K562 (cell line): ENCODE measurements around the gene AP3M1. TPM values are rescaled to one million over a fixed set of nuclear protein-coding genes. Genes with fewer than 3 reads are reported as not detected.

Experiments used
- AFF4 ChIP-seq: sonication (generic); formaldehyde crosslinking; IDR thresholded peaks from 2 replicates; pipeline ENCODE4 v1.8.0; 2023; ENCODE audit warnings: mild to moderate bottlenecking, missing genetic modification reagents
- ATF3 ChIP-seq, 2 experiments: fragments of 450-650 bp in 1 of 2; sonication (generic) in 1 of 2; formaldehyde crosslinking in 1 of 2; IDR thresholded peaks in 1 of 2; conservative IDR thresholded peaks in 1 of 2; 2 replicates each; pipeline versions ENCODE4 v1.6.1 to v1.8.1; 2016 to 2023; ENCODE audit warnings: mild to moderate bottlenecking in 2 of 2, moderate library complexity in 2 of 2, inconsistent platforms in 1 of 2, missing genetic modification reagents in 1 of 2
- BACH1 ChIP-seq: fragments of 200-800 bp; sonication (Bioruptor generic); IDR thresholded peaks from 2 replicates; pipeline ENCODE4 v1.6.1; 2016; ENCODE audit warnings: missing genetic modification characterization, missing compliant biosample characterization
- C11orf30 ChIP-seq: fragments of 450-650 bp; IDR thresholded peaks from 2 replicates; pipeline ENCODE4 v1.6.1; 2016; ENCODE audit warnings: low read depth, mild to moderate bottlenecking
- CBX3 ChIP-seq, 2 experiments: IDR thresholded peaks; 1 replicate in 1 of 2; 2 replicates in 1 of 2; pipeline ENCODE4 v1.6.1; 2012; ENCODE audit warnings: inconsistent platforms in 2 of 2, low read length in 2 of 2, borderline replicate concordance in 1 of 2, control low read depth in 1 of 2
- ELF2 ChIP-seq: fragments of 250-450 bp; sonication (Bioruptor Pico); IDR thresholded peaks from 2 replicates; pipeline ENCODE4 v1.5.0; 2021; ENCODE audit warnings: mild to moderate bottlenecking
- ETS2 ChIP-seq: IDR thresholded peaks from 2 replicates; pipeline ENCODE4 v1.6.1; 2016; ENCODE audit warnings: borderline replicate concordance, missing genetic modification characterization, mild to moderate bottlenecking, moderate library complexity, missing compliant biosample characterization; ENCODE audit not compliant: poor library complexity, severe bottlenecking
- GABPB2 ChIP-seq: fragments of 250-450 bp; sonication (Bioruptor Pico); conservative IDR thresholded peaks from 2 replicates; pipeline ENCODE4 v1.5.1; 2021; ENCODE audit warnings: mild to moderate bottlenecking
- MCM2 ChIP-seq: fragments of 450-650 bp; IDR thresholded peaks from 2 replicates; pipeline ENCODE4 v1.6.1; 2017; ENCODE audit warnings: low read depth, mild to moderate bottlenecking
- NCOA1 ChIP-seq: fragments of 450-650 bp; IDR thresholded peaks from 2 replicates; pipeline ENCODE4 v1.6.1; 2016; ENCODE audit warnings: low read depth
- PTBP1 ChIP-seq: fragments of 200-400 bp; formaldehyde crosslinking; IDR thresholded peaks from 2 replicates; pipeline ENCODE4 v1.6.1; 2017; ENCODE audit warnings: low read depth, low read length
- SIN3A ChIP-seq, 2 experiments: fragments of 150-350 bp in 1 of 2; IDR thresholded peaks; 2 replicates each; pipeline ENCODE4 v1.6.1; 2011 to 2016; ENCODE audit warnings: borderline replicate concordance in 2 of 2, low read depth in 2 of 2, low read length in 2 of 2, mild to moderate bottlenecking in 2 of 2, moderate library complexity in 2 of 2; ENCODE audit not compliant: control insufficient read depth in 1 of 2
- ZBTB11 ChIP-seq, 3 experiments: fragments of 200-800 bp in 1 of 3; fragments of 250-450 bp in 1 of 3; fragments of 450-650 bp in 1 of 3; sonication (Bioruptor Pico) in 1 of 3; sonication (Bioruptor generic) in 1 of 3; formaldehyde crosslinking in 1 of 3; IDR thresholded peaks; 2 replicates each; pipeline versions ENCODE4 v1.6.1 to v1.8.0; 2016 to 2022; ENCODE audit warnings: mild to moderate bottlenecking in 2 of 3, missing genetic modification characterization in 2 of 3, missing compliant biosample characterization in 1 of 3, moderate library complexity in 1 of 3
- ZNF644 ChIP-seq: fragments of 200-800 bp; sonication (Bioruptor generic); IDR thresholded peaks from 2 replicates; pipeline ENCODE4 v1.6.1; 2016; ENCODE audit warnings: low read depth, missing genetic modification characterization, missing compliant biosample characterization
- ZNF668 ChIP-seq: fragments of 250-450 bp; sonication (Bioruptor Pico); IDR thresholded peaks from 2 replicates; pipeline ENCODE4 v1.8.0; 2022; ENCODE audit warnings: mild to moderate bottlenecking, inconsistent platforms
- ZNF764 ChIP-seq: fragments of 250-450 bp; sonication (Bioruptor Pico); IDR thresholded peaks from 2 replicates; pipeline ENCODE4 v1.4.0; 2020; ENCODE audit warnings: low read depth, mild to moderate bottlenecking, moderate library complexity
- polyA plus RNA-seq, 8 experiments: library from polyadenylated mRNA; depleted of rRNA in 4 of 8; stranded (reverse) in 5 of 8; unstranded in 3 of 8; fragments of >200 nt; fragmentation: Nextera tagmentation in 2 of 8; fragmentation: Illumina TruSeq in 1 of 8; extraction: Ambion mirVana in 2 of 8; extraction: Trizol in 1 of 8; gene quantifications; 2 replicates each; pipeline versions ENCODE4 v1.2.1 to v1.2.3, GENCODE V29; 2011 to 2014; ENCODE audit warnings: inconsistent platforms in 1 of 8, missing spikeins in 1 of 8
- total RNA-seq, 7 experiments: library from RNA; depleted of rRNA in 6 of 7; stranded (reverse); fragments of >200 nt in 6 of 7; fragmentation: Illumina TruSeq in 2 of 7; extraction: Trizol in 2 of 7; gene quantifications; 2 replicates each; pipeline versions ENCODE4 v1.2.1 to v1.2.3, GENCODE V29; 2011 to 2021; ENCODE audit warnings: low replicate concordance in 1 of 7

The AP3M1 gene
- total and polyA plus RNA-seq, 9 of the 15 experiments (the other 6 are each of a cell fraction or from before 2014, with no cell fraction given): 44.3 to 135 (median 67.6) TPM

- peak; percentile 76 for TF ChIP-seq ATF3 (IDR thresholded peaks at IDR 0.05)
- peak; percentile 84; the same call in 1 of the 2 replicates for TF ChIP-seq ATF3 (CRISPR knock-in tag; conservative IDR thresholded peaks at IDR 0.05)
- TF ChIP-seq ZNF764 (CRISPR knock-in tag): no peak
- peak; percentile 72; the same call in 1 of the 2 replicates for TF ChIP-seq BACH1
- peak; percentile 97 for TF ChIP-seq AFF4
- peak; percentile 91 for TF ChIP-seq ZNF644 (tag)
- TF ChIP-seq GABPB2 (CRISPR knock-in tag): 0 out of 2 replicates have a peak, but pooled peaks have one; percentile 3
- TF ChIP-seq NCOA1: peak; percentile 47; the same call in 1 of the 2 replicates
- peak; percentile 68 to 88; a peak in 3 of 4 replicates for TF ChIP-seq SIN3A (IDR thresholded peaks at IDR 0.05; ENCODE audit: borderline replicate concordance in 2 of 2, control insufficient read depth in 1 of 2, low read depth in 2 of 2, low read length in 2 of 2)
- peak; percentile 64 for TF ChIP-seq ELF2
- TF ChIP-seq CBX3 (IDR thresholded peaks at IDR 0.05; ENCODE audit: borderline replicate concordance in 1 of 2, low read length in 2 of 2): peak in 1 of 2 experiments; percentile 59; a peak in 2 of 3 replicates
- peak in 1 of 3 experiments; percentile 79; a peak in 3 of 6 replicates for TF ChIP-seq ZBTB11 (CRISPR knock-in tag; IDR thresholded peaks at IDR 0.05)
- TF ChIP-seq PTBP1: 0 out of 2 replicates have a peak, but pooled peaks have one; percentile 36
- TF ChIP-seq MCM2: no peak
- TF ChIP-seq ZNF668 (CRISPR knock-in tag): no peak
- no peak for TF ChIP-seq ETS2
- no peak for TF ChIP-seq C11orf30
Measured at GRCh38 chr10:74176380-74177139, 25.9 kb upstream of the AP3M1 start (continued).
